SK-N-DZ (cell line): Measurements from ENCODE around the gene LAPTM5.

Experiments used
- small RNA-seq, 2 experiments: library from RNA; depleted of rRNA; stranded (forward); fragments of <200 nt; gene quantifications; one replicate each; pipeline ENCODE3, GENCODE V24; 2014

Gene LAPTM5

Small RNAs within 50 kb of the gene (small RNA-seq; reads per million reads assigned to genes)
- gene MIR4420: 0 reads per million in 2 experiments
